Measurements from ENCODE around the gene DAGLB. TPM values are rescaled to one million over a fixed set of nuclear protein-coding genes. Genes with fewer than 3 reads are reported as not detected.

Gene DAGLB
- total RNA-seq, 1 experiment from 2014 or later, result 22.3 TPM

DNA sequence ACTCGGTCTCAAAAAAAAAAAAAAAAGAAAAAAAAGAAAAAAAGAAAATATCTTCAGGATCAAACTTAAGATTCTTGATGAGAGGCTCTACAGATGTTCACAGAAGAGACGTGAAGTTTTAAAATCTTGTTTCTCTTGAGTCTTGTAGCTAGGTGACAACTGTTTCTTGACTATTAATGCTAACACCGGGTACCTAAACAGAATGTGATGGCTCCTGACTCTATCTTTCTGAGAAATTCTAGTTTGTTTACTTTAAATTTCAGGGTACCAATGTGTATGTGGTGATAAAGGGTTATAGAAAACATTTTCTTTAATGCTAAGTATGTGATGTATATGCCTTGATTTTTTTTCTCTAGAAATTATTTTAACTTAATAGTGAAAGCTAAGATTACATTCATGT, 61.0 kb downstream of the DAGLB start:
- TF ChIP-seq POLR2AphosphoS5 (IDR thresholded peaks at IDR 0.05; ENCODE audit: low read depth, low read length) (no peak), TCF7L2 (IDR thresholded peaks at IDR 0.05; ENCODE audit: low read depth, low read length) (no peak), SIN3A (IDR thresholded peaks at IDR 0.05; ENCODE audit: borderline replicate concordance, insufficient read depth, low read depth, low read length) (no peak)
- TF ChIP-seq, protein P1, sequence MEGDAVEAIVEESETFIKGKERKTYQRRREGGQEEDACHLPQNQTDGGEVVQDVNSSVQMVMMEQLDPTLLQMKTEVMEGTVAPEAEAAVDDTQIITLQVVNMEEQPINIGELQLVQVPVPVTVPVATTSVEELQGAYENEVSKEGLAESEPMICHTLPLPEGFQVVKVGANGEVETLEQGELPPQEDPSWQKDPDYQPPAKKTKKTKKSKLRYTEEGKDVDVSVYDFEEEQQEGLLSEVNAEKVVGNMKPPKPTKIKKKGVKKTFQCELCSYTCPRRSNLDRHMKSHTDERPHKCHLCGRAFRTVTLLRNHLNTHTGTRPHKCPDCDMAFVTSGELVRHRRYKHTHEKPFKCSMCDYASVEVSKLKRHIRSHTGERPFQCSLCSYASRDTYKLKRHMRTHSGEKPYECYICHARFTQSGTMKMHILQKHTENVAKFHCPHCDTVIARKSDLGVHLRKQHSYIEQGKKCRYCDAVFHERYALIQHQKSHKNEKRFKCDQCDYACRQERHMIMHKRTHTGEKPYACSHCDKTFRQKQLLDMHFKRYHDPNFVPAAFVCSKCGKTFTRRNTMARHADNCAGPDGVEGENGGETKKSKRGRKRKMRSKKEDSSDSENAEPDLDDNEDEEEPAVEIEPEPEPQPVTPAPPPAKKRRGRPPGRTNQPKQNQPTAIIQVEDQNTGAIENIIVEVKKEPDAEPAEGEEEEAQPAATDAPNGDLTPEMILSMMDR (IDR thresholded peaks at IDR 0.05), result no peak
- TF ChIP-seq, protein P2, sequence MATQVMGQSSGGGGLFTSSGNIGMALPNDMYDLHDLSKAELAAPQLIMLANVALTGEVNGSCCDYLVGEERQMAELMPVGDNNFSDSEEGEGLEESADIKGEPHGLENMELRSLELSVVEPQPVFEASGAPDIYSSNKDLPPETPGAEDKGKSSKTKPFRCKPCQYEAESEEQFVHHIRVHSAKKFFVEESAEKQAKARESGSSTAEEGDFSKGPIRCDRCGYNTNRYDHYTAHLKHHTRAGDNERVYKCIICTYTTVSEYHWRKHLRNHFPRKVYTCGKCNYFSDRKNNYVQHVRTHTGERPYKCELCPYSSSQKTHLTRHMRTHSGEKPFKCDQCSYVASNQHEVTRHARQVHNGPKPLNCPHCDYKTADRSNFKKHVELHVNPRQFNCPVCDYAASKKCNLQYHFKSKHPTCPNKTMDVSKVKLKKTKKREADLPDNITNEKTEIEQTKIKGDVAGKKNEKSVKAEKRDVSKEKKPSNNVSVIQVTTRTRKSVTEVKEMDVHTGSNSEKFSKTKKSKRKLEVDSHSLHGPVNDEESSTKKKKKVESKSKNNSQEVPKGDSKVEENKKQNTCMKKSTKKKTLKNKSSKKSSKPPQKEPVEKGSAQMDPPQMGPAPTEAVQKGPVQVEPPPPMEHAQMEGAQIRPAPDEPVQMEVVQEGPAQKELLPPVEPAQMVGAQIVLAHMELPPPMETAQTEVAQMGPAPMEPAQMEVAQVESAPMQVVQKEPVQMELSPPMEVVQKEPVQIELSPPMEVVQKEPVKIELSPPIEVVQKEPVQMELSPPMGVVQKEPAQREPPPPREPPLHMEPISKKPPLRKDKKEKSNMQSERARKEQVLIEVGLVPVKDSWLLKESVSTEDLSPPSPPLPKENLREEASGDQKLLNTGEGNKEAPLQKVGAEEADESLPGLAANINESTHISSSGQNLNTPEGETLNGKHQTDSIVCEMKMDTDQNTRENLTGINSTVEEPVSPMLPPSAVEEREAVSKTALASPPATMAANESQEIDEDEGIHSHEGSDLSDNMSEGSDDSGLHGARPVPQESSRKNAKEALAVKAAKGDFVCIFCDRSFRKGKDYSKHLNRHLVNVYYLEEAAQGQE (IDR thresholded peaks at IDR 0.05; ENCODE audit: insufficient read depth in 1 of 2, low read depth in 2 of 2, low read length in 1 of 2), result no peak
- ATAC-seq (no peak), DNase-seq (ENCODE audit: low read depth, low spot score) (no peak)
- intact Hi-C loops (cut with micrococcal nuclease; ENCODE audit: unreplicated experiment) (no loop called here), in situ Hi-C loops (cut with HindIII; ENCODE audit: low pct_unique_long_range_greater_than_20kb, low sequenced_read_pairs) (no loop called here)
- H3K4me1 ChIP-seq (ENCODE audit: control insufficient read depth, insufficient read depth, low read length), result peaks cover 46% of the 10 kb centered on the region
- H3K27ac ChIP-seq (ENCODE audit: low read length), result no peak overlapping the region
- H3K4me3 ChIP-seq (ENCODE audit: low read depth in 2 of 2, low read length in 2 of 2), result no peak overlapping the region
- peaks cover 7% of the 10 kb centered on the region; the same call in 1 of the 2 replicates for H3K36me3 ChIP-seq (ENCODE audit: control insufficient read depth, insufficient read depth, low read length)
- ChIA-PET CTCF (no interaction called here), POLR2A (interaction anchor here (0.7 to 1.8 kb wide), 2 partner anchors 10 to 33 kb away, joined by 4 to 5 read pairs; no protein-coding TSS in a partner anchor)
- no TSS peak for BruUV-seq (replicated peaks)
- no peaks in the 10 kb centered on the region for H3K27me3 ChIP-seq (ENCODE audit: control insufficient read depth, insufficient read depth, low read length)
- H3K9me3 ChIP-seq (ENCODE audit: control insufficient read depth, insufficient read depth, low read depth, low read length), result no peaks in the 10 kb centered on the region

DNA sequence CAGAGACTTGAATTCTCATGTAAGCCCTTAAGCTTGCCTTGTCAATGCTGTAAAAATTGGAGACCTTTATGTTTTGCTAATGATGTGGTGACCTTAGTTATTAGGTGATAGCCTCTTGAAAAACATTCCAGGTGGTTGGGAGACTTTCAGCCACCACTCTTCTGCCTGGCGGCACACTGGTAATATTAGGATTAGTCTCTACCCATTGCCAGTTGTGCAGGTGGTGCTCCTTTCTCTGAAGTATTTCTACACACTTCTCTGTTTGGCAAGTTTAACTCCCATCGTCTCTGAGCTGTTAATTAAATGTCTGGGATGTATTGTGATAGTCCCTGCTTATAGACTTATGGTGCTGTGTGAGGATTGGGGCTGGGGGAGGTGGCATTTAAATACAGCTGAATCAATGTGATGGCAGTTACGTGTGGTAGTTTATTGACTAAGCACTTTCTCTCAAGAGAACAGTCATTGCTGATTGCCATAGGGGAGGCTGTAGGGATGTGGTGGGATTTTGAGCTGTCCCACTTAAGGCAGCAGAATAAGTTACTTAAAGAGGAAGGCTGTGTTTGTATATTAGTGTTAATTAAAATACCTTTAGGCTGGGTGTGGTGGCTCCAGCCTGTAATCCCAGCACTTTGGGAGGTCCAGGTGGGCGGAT, 61.7 kb downstream of the DAGLB start:
- TF ChIP-seq, protein P2 (IDR thresholded peaks at IDR 0.05; ENCODE audit: insufficient read depth in 1 of 2, low read depth in 2 of 2, low read length in 1 of 2), result no peak
- TF ChIP-seq POLR2AphosphoS5 (IDR thresholded peaks at IDR 0.05; ENCODE audit: low read depth, low read length) (no peak), SIN3A (IDR thresholded peaks at IDR 0.05; ENCODE audit: borderline replicate concordance, insufficient read depth, low read depth, low read length) (no peak), TCF7L2 (IDR thresholded peaks at IDR 0.05; ENCODE audit: low read depth, low read length) (no peak)
- TF ChIP-seq, protein P1 (IDR thresholded peaks at IDR 0.05), result no peak
- in situ Hi-C loops (cut with HindIII; ENCODE audit: low pct_unique_long_range_greater_than_20kb, low sequenced_read_pairs), result no loop called here
- ChIA-PET CTCF (no interaction called here), POLR2A (interaction anchor here (1.8 kb wide), 1 partner anchor 11 kb away, joined by 5 read pairs; no protein-coding TSS in a partner anchor)
- BruUV-seq (replicated peaks), result no TSS peak
- Histone ChIP-seq H3K9me3 (ENCODE audit: control insufficient read depth, insufficient read depth, low read depth, low read length) (no peaks in the 10 kb centered on the region), H3K36me3 (ENCODE audit: control insufficient read depth, insufficient read depth, low read length) (no peaks in the 10 kb centered on the region; the same call in 1 of the 2 replicates), H3K27ac (ENCODE audit: low read length) (peak overlapping the region; percentile 75), H3K27me3 (ENCODE audit: control insufficient read depth, insufficient read depth, low read length) (no peaks in the 10 kb centered on the region), H3K4me3 (ENCODE audit: low read depth in 2 of 2, low read length in 2 of 2) (peak overlapping the region in 1 of 2 experiments; percentile 40; a peak in 2 of 4 replicates), H3K4me1 (ENCODE audit: control insufficient read depth, insufficient read depth, low read length) (peaks cover 54% of the 10 kb centered on the region)
- intact Hi-C loops (cut with micrococcal nuclease; ENCODE audit: unreplicated experiment), result no loop called here
- ATAC-seq (no peak; the same call in 1 of the 2 replicates), DNase-seq (ENCODE audit: low read depth, low spot score) (no peak)

Measured in Panc1 (cell line).